ENCODE measurements around the gene LAMB4.

The LAMB4 gene, protein sequence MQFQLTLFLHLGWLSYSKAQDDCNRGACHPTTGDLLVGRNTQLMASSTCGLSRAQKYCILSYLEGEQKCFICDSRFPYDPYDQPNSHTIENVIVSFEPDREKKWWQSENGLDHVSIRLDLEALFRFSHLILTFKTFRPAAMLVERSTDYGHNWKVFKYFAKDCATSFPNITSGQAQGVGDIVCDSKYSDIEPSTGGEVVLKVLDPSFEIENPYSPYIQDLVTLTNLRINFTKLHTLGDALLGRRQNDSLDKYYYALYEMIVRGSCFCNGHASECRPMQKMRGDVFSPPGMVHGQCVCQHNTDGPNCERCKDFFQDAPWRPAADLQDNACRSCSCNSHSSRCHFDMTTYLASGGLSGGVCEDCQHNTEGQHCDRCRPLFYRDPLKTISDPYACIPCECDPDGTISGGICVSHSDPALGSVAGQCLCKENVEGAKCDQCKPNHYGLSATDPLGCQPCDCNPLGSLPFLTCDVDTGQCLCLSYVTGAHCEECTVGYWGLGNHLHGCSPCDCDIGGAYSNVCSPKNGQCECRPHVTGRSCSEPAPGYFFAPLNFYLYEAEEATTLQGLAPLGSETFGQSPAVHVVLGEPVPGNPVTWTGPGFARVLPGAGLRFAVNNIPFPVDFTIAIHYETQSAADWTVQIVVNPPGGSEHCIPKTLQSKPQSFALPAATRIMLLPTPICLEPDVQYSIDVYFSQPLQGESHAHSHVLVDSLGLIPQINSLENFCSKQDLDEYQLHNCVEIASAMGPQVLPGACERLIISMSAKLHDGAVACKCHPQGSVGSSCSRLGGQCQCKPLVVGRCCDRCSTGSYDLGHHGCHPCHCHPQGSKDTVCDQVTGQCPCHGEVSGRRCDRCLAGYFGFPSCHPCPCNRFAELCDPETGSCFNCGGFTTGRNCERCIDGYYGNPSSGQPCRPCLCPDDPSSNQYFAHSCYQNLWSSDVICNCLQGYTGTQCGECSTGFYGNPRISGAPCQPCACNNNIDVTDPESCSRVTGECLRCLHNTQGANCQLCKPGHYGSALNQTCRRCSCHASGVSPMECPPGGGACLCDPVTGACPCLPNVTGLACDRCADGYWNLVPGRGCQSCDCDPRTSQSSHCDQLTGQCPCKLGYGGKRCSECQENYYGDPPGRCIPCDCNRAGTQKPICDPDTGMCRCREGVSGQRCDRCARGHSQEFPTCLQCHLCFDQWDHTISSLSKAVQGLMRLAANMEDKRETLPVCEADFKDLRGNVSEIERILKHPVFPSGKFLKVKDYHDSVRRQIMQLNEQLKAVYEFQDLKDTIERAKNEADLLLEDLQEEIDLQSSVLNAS (N-terminal part only)

DNA sequence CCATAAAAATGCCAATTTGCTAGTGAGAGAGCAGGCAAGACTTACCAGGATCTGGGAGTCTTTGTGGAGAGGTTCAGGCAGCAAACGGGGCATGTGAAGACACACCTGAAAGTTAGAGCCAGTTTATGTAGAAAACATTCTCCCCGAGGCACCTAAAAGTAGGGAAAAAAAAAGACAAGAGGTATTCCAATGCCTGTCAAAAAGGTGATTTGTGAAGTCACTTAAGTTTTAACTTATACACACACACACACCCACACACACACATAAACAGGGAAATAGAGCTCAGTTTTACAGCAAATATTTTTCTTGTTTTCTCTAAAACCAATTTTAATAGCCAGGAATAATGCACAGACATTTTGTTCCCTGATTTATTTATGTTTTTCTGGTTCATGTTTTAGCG is at the start of gene LAMB4:
Gene LAMB4 (minus strand): TSS at position 101 of the 400 bp plus-strand sequence. CDS start 7,197 bp downstream, outside the sequence.
- TF ChIP-seq, protein P1, sequence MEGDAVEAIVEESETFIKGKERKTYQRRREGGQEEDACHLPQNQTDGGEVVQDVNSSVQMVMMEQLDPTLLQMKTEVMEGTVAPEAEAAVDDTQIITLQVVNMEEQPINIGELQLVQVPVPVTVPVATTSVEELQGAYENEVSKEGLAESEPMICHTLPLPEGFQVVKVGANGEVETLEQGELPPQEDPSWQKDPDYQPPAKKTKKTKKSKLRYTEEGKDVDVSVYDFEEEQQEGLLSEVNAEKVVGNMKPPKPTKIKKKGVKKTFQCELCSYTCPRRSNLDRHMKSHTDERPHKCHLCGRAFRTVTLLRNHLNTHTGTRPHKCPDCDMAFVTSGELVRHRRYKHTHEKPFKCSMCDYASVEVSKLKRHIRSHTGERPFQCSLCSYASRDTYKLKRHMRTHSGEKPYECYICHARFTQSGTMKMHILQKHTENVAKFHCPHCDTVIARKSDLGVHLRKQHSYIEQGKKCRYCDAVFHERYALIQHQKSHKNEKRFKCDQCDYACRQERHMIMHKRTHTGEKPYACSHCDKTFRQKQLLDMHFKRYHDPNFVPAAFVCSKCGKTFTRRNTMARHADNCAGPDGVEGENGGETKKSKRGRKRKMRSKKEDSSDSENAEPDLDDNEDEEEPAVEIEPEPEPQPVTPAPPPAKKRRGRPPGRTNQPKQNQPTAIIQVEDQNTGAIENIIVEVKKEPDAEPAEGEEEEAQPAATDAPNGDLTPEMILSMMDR (IDR thresholded peaks at IDR 0.05), result no peak

DNA sequence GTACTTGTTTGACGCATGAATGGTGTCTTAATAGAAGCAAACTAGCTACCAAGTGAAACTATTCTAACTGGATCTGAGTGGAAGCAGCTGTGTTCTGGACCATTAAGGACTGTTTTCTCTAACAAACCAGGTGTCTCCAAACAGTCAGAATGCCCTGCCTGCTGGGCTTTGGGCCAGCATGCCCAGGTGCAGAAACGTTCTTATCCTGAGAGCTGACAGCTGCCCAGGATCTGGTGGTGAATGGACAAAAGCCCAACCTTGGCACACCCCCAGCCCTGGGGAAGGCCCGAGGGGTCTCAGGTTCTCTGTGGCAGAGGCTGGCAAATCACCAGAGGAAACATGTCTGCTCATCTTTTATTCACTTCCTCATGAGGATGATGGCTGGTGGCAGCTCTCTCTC is 48.2 kb upstream of the LAMB4 start:
- TF ChIP-seq, protein P1 (IDR thresholded peaks at IDR 0.05), result no peak

DNA sequence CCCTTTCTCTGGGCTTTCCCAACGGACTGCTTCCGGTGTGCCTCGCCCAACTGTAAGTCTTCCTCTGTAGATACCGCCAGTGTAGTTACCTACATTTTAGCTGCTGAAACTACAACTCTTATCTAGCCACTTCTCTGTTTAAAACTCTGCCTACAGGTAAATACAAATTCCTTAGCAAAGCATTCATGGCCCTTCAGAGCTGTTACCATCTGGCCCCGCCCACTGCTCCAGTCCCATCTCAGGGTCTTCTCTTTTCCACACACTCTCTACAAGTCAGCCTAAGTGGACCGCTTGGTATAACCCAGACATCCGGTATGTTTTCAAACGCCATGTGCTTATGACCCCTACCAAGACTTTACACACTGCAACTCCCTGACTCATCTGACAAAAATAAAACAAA is 41.0 kb upstream of the LAMB4 start:
- TF ChIP-seq, protein P1 (IDR thresholded peaks at IDR 0.05), result no peak

DNA sequence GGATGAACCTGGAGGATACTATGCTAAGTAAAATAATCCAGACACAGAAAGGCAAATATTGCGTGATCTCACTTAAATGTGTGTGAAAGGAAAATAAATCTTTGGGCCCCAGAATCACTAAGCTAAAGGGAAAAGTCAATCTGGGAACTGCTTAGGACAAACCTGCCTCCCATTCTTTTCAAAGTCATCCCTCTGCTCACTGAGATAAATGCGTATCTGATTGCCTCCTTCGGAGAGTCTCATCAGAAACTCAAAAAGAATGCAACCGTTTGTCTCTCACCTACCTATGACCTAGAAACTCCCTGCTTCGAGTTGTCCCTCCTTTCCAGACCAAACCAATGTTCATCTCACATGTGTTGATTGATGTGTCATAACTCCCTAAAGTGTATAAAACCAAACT is 40.1 kb upstream of the LAMB4 start:
- TF ChIP-seq, protein P1 (IDR thresholded peaks at IDR 0.05), result no peak

DNA sequence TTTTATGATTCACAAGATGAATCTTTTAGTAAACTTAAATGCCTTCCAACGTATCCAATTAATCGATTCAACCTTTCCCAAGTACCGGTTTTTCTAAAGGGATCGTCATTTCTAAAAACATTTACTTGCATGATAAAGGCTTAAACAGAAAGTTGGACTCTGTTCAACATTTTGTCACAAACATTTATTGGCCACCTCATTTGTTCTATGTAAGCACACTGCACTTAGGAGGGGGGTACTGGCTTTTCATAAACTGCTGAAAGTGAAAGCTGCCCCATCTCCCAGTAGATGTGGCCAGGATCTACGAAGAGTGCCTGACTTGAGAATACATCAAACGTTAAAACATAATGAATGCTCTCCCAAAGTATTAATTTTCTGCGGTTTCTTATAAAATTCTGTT is 37.3 kb upstream of the LAMB4 start:
- TF ChIP-seq, protein P1 (IDR thresholded peaks at IDR 0.05), result no peak

DNA sequence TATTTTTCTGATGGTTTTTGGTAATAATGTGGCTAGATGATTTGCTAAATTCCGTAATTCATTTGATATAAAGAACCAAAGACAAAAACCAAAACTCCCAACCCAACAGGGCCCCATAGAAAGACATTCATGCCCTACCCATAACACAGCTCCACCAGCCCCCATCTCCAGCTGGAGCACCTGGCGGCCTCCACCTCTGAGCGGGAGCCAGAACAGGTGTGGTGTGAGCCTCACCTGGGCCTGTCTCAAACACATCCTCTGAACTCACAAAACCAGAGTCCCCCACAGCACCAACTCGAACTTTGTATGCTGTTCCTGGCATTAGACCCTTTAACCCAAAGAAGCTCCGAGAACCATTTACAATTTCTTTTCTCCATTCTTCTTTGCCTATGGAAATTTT is 36.5 kb upstream of the LAMB4 start:
- TF ChIP-seq, protein P1 (IDR thresholded peaks at IDR 0.05), result no peak

DNA sequence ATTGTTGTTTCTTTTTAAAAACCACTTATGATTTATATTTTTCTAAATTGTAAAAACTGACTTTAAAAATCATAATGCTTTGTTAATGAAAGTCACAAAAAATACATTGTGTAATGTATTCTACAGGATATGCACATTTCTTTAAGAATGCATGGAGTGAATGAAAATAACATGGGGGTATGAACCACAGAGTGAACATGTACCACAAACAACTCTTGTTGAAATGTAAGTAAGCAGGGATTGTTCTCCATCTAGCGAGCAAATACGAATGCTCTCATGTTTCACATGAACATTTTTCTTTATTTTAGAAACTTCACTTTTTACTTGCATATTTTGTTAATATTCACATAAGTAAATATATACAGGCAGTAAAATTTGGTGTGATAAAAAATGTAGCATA is 35.6 kb upstream of the LAMB4 start:
- TF ChIP-seq, protein P1 (IDR thresholded peaks at IDR 0.05), result no peak
